Kidney (tissue), 14 donors: ENCODE results near the gene CCDC71. TPM values are rescaled to one million over a fixed set of nuclear protein-coding genes. Genes with fewer than 3 reads are reported as not detected.

Experiments used
- DNase-seq, 5 donors: peaks; one replicate each; pipeline ENCODE4 v3.0.0-alpha.2; 2013 to 2020
- FAIRE-seq: peaks from 2 replicates; lab custom pipeline; 2012; peaks lifted over from hg19 to GRCh38; lab: Jason Lieb, UNC
- H3K27ac ChIP-seq, 2 donors: one replicate each; pipeline ENCODE4 v1.7.0; 2013; ENCODE audit warnings: low read depth in 2 of 2, low read length in 2 of 2, inconsistent platforms in 1 of 2
- H3K27me3 ChIP-seq: one replicate; pipeline ENCODE4 v1.7.1; 2013; ENCODE audit warnings: low read length, inconsistent platforms; ENCODE audit not compliant: control insufficient read depth, insufficient read depth
- H3K36me3 ChIP-seq, 3 donors: one replicate each; pipeline versions ENCODE4 v1.7.0 to v1.7.1; 2013; ENCODE audit warnings: low read length in 3 of 3, control low read depth in 1 of 3, inconsistent platforms in 1 of 3; ENCODE audit not compliant: insufficient read depth in 3 of 3, control insufficient read depth in 2 of 3
- H3K4me1 ChIP-seq, 3 donors: one replicate each; pipeline versions ENCODE4 v1.7.0 to v1.7.1; 2013; ENCODE audit warnings: low read length in 3 of 3, inconsistent platforms in 1 of 3, low read depth in 1 of 3; ENCODE audit not compliant: control insufficient read depth in 2 of 3, insufficient read depth in 2 of 3
- H3K4me3 ChIP-seq, 3 donors: one replicate each; pipeline versions ENCODE4 v1.7.0 to v1.8.1; 2013; ENCODE audit warnings: low read length in 3 of 3, control low read depth in 1 of 3, inconsistent platforms in 1 of 3
- H3K9ac ChIP-seq, 3 donors: one replicate each; pipeline versions ENCODE4 v1.7.0 to v1.7.1; 2013; ENCODE audit warnings: low read length in 3 of 3, control low read depth in 1 of 3, inconsistent platforms in 1 of 3
- H3K9me3 ChIP-seq, 3 donors: one replicate each; pipeline versions ENCODE4 v1.7.0 to v1.7.1; 2013; ENCODE audit warnings: low read length in 3 of 3, control low read depth in 1 of 3, inconsistent platforms in 1 of 3; ENCODE audit not compliant: control insufficient read depth in 2 of 3, insufficient read depth in 1 of 3
- CTCF ChIP-seq: IDR thresholded peaks from 3 replicates; pipeline ENCODE4 v1.5.1; 2012; ENCODE audit warnings: mild to moderate bottlenecking, moderate library complexity, borderline replicate concordance; ENCODE audit not compliant: insufficient read depth; ENCODE audit errors: extremely low read depth
- intact Hi-C: fragments of 100-400 bp; cut with DNase I; formaldehyde crosslinking; loops from one replicate; pipeline ENCODE4 v1.11.1; 2022
- polyA plus RNA-seq: library from polyadenylated mRNA; stranded (reverse); fragments of 350-450 nt; fragmentation: Illumina TruSeq; extraction: RNeasy Lipid Tissue Mini Kit (QIAGEN cat#74804); gene quantifications from one replicate; pipeline ENCODE4 v1.2.3, GENCODE V29; 2014; ENCODE audit warnings: low read depth, low replicate concordance; ENCODE audit not compliant: insufficient read depth
- total RNA-seq: library from RNA; stranded (reverse); fragmentation: NEBNext Ultra II Directional; extraction: Animal tissue kit (Norgen Biotek cat#: 25700); gene quantifications from one replicate; pipeline ENCODE4 v1.2.1, GENCODE V29; 2021
- donor health status: control.
- donor health status: control.
- donor health status: control.
- donor health status: control.
- donor health status: control.
- donor health status: DM: yes; HTN: yes; CAD: no.
- donor health status: Normal renal cell carcinoma (clear cell type).

The CCDC71 gene
- total and polyA plus RNA-seq, 2 donors from 2014 or later, result 21.0 to 27.6 TPM

GRCh38 chr3:49181351-49181750 is 15.2 kb upstream of the CCDC71 start:
- FAIRE-seq, result no peak
- no peak overlapping the region for H3K9ac ChIP-seq

GRCh38 chr3:49180116-49180515 is 14.0 kb upstream of the CCDC71 start:
- TF ChIP-seq CTCF, result no peak
- Histone ChIP-seq H3K27me3 (no peaks in the 10 kb centered on the region), H3K36me3 (peaks cover 0 to 13% (median 2%) of the 10 kb centered on the region in 3 donors), H3K9ac (no peak overlapping the region), H3K27ac (no peak overlapping the region), H3K9me3 (no peaks in the 10 kb centered on the region), H3K4me1 (no peaks in the 10 kb centered on the region), H3K4me3 (no peak overlapping the region)
- FAIRE-seq, result no peak
- DNase-seq, result no peak
- intact Hi-C loops, result no loop called here

More at GRCh38 chr3:49181351-49181750, 15.2 kb upstream of the CCDC71 start:
- Histone ChIP-seq H3K27me3 (no peaks in the 10 kb centered on the region), H3K4me1 (no peaks in the 10 kb centered on the region), H3K9me3 (no peaks in the 10 kb centered on the region), H3K4me3 (no peak overlapping the region), H3K27ac (no peak overlapping the region), H3K36me3 (peaks cover 0 to 1% (median 0%) of the 10 kb centered on the region in 3 donors)
- intact Hi-C loops, result no loop called here
- no peak for TF ChIP-seq CTCF
- DNase-seq, result peak in 2 of 5 donors; percentile 3 to 8

DNA sequence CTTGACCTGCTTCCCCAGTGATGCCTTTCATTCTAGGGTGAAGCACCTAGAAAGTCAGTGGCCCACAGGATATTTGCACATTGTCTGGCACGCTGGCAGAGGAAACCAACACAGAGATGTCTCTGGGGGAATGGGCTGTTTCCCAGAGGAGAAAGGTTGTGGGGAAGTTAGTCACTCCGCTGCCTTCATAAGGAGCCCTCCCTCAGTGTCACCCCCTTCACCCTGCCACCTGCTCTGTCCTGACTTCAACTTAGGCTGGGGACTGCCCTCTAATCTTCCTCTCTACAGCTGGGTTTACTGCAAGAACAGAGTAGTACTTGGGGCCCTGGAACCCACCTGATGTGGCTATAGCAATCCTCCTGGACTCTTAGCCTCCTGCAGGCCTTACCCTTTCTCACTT is 10.9 kb upstream of the CCDC71 start:
- no peak overlapping the region for H3K9ac ChIP-seq
- peaks cover 0 to 25% (median 22%) of the 10 kb centered on the region in 3 donors for H3K4me1 ChIP-seq
- intact Hi-C loops, result loop anchor here (10.0 kb wide), 1 partner anchor 108 kb away; no protein-coding TSS in a partner anchor
- no peaks in the 10 kb centered on the region for H3K27me3 ChIP-seq
- H3K27ac ChIP-seq, result no peak overlapping the region
- DNase-seq (no peak), FAIRE-seq (no peak)
- H3K4me3 ChIP-seq, result no peak overlapping the region
- no peaks in the 10 kb centered on the region for H3K9me3 ChIP-seq
- peaks cover 0 to 20% (median 2%) of the 10 kb centered on the region in 3 donors for H3K36me3 ChIP-seq
- no peak for TF ChIP-seq CTCF

DNA sequence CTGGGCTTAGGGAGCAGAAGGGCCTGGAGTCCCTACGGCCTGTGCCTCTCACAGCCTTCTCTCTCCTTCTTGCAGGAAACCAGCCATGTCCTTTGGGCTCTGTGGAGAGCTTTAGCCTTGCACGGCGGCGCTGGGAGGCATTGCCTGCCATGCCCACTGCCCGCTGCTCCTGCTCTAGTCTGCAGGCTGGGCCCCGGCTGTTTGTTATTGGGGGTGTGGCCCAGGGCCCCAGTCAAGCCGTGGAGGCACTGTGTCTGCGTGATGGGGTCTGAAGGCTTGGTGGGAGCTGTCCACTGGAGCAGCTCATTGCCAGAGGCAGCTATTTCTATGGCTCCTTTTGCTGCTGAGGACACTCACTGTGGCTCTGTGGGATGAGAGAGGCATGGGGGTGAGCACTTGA is 9.4 kb upstream of the CCDC71 start:
- Histone ChIP-seq H3K27ac (no peak overlapping the region), H3K4me1 (peaks cover 0 to 32% (median 25%) of the 10 kb centered on the region in 3 donors), H3K9ac (no peak overlapping the region), H3K27me3 (no peaks in the 10 kb centered on the region), H3K36me3 (peaks cover 0 to 20% (median 2%) of the 10 kb centered on the region in 3 donors), H3K9me3 (no peaks in the 10 kb centered on the region), H3K4me3 (no peak overlapping the region)
- intact Hi-C loops, result loop anchor here (10.0 kb wide), 1 partner anchor 109 kb away; no protein-coding TSS in a partner anchor
- TF ChIP-seq CTCF, result no peak
- DNase-seq (no peak), FAIRE-seq (no peak)
